Liver (tissue), 9 donors: ENCODE results near the gene PSMB2. TPM values are rescaled to one million over a fixed set of nuclear protein-coding genes. Genes with fewer than 3 reads are reported as not detected.

Source experiments
- DNase-seq: peaks from one replicate; pipeline ENCODE4 v3.0.0-alpha.2; 2017; ENCODE audit warnings: low spot score
- H3K27ac ChIP-seq, 2 donors: one replicate each; pipeline ENCODE4 v1.7.0; 2013; ENCODE audit warnings: inconsistent platforms in 2 of 2, low read length in 2 of 2, control low read depth in 1 of 2, low read depth in 1 of 2, mild to moderate bottlenecking in 1 of 2
- H3K27me3 ChIP-seq, 4 donors: one replicate each; pipeline versions ENCODE4 v1.6.1 to v1.7.0; 2013; ENCODE audit warnings: low read length in 3 of 4, inconsistent platforms in 1 of 4, mild to moderate bottlenecking in 1 of 4, moderate library complexity in 1 of 4; ENCODE audit not compliant: control insufficient read depth in 4 of 4, insufficient read depth in 4 of 4
- H3K36me3 ChIP-seq, 4 donors: one replicate each; pipeline versions ENCODE4 v1.6.1 to v1.7.0; 2013; ENCODE audit warnings: low read length in 3 of 4, mild to moderate bottlenecking in 3 of 4, low read depth in 1 of 4, moderate library complexity in 1 of 4; ENCODE audit not compliant: control insufficient read depth in 4 of 4, insufficient read depth in 3 of 4
- H3K4me1 ChIP-seq, 4 donors: one replicate each; pipeline versions ENCODE4 v1.6.1 to v1.7.0; 2013; ENCODE audit warnings: low read length in 3 of 4, mild to moderate bottlenecking in 3 of 4, moderate library complexity in 1 of 4; ENCODE audit not compliant: control insufficient read depth in 4 of 4, insufficient read depth in 4 of 4
- H3K4me3 ChIP-seq, 3 donors: one replicate each; pipeline versions ENCODE4 v1.6.1 to v1.7.0; 2013; ENCODE audit warnings: low read length in 3 of 3, control low read depth in 1 of 3, low read depth in 1 of 3, mild to moderate bottlenecking in 1 of 3
- H3K9ac ChIP-seq, 2 donors: one replicate each; pipeline ENCODE4 v1.7.0; 2013; ENCODE audit warnings: low read length in 2 of 2, mild to moderate bottlenecking in 2 of 2, moderate library complexity in 2 of 2, control low read depth in 1 of 2, low read depth in 1 of 2
- H3K9me3 ChIP-seq, 4 donors: one replicate each; pipeline versions ENCODE4 v1.6.1 to v1.7.0; 2013; ENCODE audit warnings: low read length in 3 of 4; ENCODE audit not compliant: control insufficient read depth in 4 of 4
- ATF3 ChIP-seq: IDR thresholded peaks from 2 replicates; pipeline ENCODE4 v1.6.1; 2016; ENCODE audit warnings: antibody characterized with exemption
- FOXA1 ChIP-seq: IDR thresholded peaks from 2 replicates; pipeline ENCODE4 v1.6.1; 2016; ENCODE audit warnings: antibody characterized with exemption
- FOXA2 ChIP-seq: IDR thresholded peaks from 2 replicates; pipeline ENCODE4 v1.6.1; 2016; ENCODE audit warnings: antibody characterized with exemption
- HNF4A ChIP-seq, 2 donors: conservative IDR thresholded peaks; 2 replicates each; pipeline ENCODE4 v1.6.1; 2016; ENCODE audit warnings: antibody characterized with exemption in 2 of 2, mild to moderate bottlenecking in 2 of 2
- MAX ChIP-seq: IDR thresholded peaks from 2 replicates; pipeline ENCODE4 v1.6.1; 2016; ENCODE audit warnings: antibody characterized with exemption
- RAD21 ChIP-seq, 2 donors: IDR thresholded peaks; 2 replicates each; pipeline ENCODE4 v1.6.1; 2016; ENCODE audit warnings: antibody characterized with exemption in 2 of 2, mild to moderate bottlenecking in 2 of 2
- REST ChIP-seq: IDR thresholded peaks from 2 replicates; pipeline ENCODE4 v1.6.1; 2016; ENCODE audit warnings: antibody characterized with exemption, mild to moderate bottlenecking
- RXRA ChIP-seq, 2 donors: IDR thresholded peaks; 2 replicates each; pipeline ENCODE4 v1.6.1; 2017 to 2018; ENCODE audit warnings: antibody characterized with exemption in 2 of 2, mild to moderate bottlenecking in 1 of 2
- SP1 ChIP-seq: IDR thresholded peaks from 2 replicates; pipeline ENCODE4 v1.6.1; 2018; ENCODE audit warnings: antibody characterized with exemption, mild to moderate bottlenecking
- TAF1 ChIP-seq: conservative IDR thresholded peaks from 2 replicates; pipeline ENCODE4 v1.6.1; 2016; ENCODE audit warnings: antibody characterized with exemption, mild to moderate bottlenecking
- WGBS: extraction: QIAGEN DNeasy Blood & Tissue Kit; methylation state at CpG from one replicate; pipeline ENCODE4 v1.1.7; 2013; 5-methylcytosine and 5-hydroxymethylcytosine counted together
- polyA plus RNA-seq, 2 donors: library from polyadenylated mRNA; stranded (reverse) in 1 of 2; unstranded in 1 of 2; fragments of 200-250 nt in 1 of 2; fragments of >200 nt in 1 of 2; fragmentation: Nextera tagmentation in 1 of 2; extraction: Ambion mirVana in 1 of 2; gene quantifications; one replicate each; pipeline versions ENCODE4 v1.2.1 to v1.2.3, GENCODE V29; 2013 to 2015
- total RNA-seq, 2 donors: library from RNA; depleted of rRNA; stranded (reverse); fragments of >200 nt; gene quantifications; one replicate each; pipeline ENCODE4 v1.2.3, GENCODE V29; 2014
- TF ChIP-seq, protein P1 (sequence below): IDR thresholded peaks from 2 replicates; pipeline ENCODE4 v1.6.1; 2016; ENCODE audit warnings: antibody characterized with exemption
- donor health status: healthy.
- donor health status: healthy.
- donor health status: healthy.
- donor health status: healthy.
- donor health status: healthy.

PSMB2 gene
- total and polyA plus RNA-seq, 4 donors, result 19.1 to 76.6 (median 40.8) TPM

DNA sequence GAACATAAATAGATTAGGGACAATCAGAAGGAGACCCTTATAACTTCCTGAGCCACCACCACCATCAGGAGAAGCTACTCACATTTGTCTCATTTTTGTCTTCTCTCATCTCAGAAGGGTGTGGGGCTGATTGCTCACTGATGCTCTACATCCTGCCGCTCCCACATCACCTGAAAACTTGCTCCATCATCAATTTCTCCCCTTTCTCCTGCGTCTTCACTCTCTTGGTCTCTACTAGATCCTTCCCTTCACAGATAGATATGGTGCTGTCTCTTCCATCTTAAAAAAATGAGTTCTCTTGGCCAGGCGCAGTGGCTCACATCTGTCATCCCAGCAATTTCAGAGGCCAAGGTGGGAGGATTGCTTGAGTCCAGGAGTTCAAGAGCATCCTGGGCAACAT lies 38.9 kb upstream of the PSMB2 start (continued):
- TF ChIP-seq REST (no peak), FOXA1 (no peak)
- TF ChIP-seq, protein P1, sequence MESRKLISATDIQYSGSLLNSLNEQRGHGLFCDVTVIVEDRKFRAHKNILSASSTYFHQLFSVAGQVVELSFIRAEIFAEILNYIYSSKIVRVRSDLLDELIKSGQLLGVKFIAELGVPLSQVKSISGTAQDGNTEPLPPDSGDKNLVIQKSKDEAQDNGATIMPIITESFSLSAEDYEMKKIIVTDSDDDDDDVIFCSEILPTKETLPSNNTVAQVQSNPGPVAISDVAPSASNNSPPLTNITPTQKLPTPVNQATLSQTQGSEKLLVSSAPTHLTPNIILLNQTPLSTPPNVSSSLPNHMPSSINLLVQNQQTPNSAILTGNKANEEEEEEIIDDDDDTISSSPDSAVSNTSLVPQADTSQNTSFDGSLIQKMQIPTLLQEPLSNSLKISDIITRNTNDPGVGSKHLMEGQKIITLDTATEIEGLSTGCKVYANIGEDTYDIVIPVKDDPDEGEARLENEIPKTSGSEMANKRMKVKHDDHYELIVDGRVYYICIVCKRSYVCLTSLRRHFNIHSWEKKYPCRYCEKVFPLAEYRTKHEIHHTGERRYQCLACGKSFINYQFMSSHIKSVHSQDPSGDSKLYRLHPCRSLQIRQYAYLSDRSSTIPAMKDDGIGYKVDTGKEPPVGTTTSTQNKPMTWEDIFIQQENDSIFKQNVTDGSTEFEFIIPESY, result no peak

- WGBS, result 94% methylated on average over 1 of the region's 1 CpG
- no peak for DNase-seq
- H3K9ac ChIP-seq, result no peak overlapping the region
- H3K27ac ChIP-seq, result no peak overlapping the region
- no peaks in the 10 kb centered on the region for H3K4me1 ChIP-seq
- H3K27me3 ChIP-seq, result peaks cover 0 to 6% (median 0%) of the 10 kb centered on the region in 4 donors
- H3K4me3 ChIP-seq, result no peak overlapping the region
- H3K36me3 ChIP-seq, result no peaks in the 10 kb centered on the region
- no peaks in the 10 kb centered on the region for H3K9me3 ChIP-seq
- TF ChIP-seq, protein P1, result no peak
- TF ChIP-seq SP1 (no peak), REST (no peak), TAF1 (no peak)
These were observed 34.4 kb upstream of the PSMB2 start for GRCh38 chr1:35675773-35676172.

- Histone ChIP-seq H3K27me3 (peaks cover 0 to 3% (median 0%) of the 10 kb centered on the region in 4 donors), H3K4me1 (no peaks in the 10 kb centered on the region), H3K27ac (no peak overlapping the region), H3K36me3 (no peaks in the 10 kb centered on the region), H3K4me3 (no peak overlapping the region), H3K9me3 (no peaks in the 10 kb centered on the region), H3K9ac (no peak overlapping the region)
- TF ChIP-seq MAX, result no peak
- no peak for TF ChIP-seq FOXA2
- TF ChIP-seq SP1, result no peak
- TF ChIP-seq RAD21 (IDR thresholded peaks at IDR 0.05), result no peak
- TF ChIP-seq HNF4A (conservative IDR thresholded peaks at IDR 0.05), result no peak
- TF ChIP-seq ATF3, result no peak
- no peak for TF ChIP-seq RXRA (IDR thresholded peaks at IDR 0.05)
- no peak for DNase-seq
- 82% methylated on average over 5 of the region's 5 CpGs for WGBS
These were observed 32.8 kb upstream of the PSMB2 start for GRCh38 chr1:35674111-35674510.
